Stimulated activated CD8-positive, alpha-beta memory T cell treated with anti-CD3 and anti-CD28 coated beads, Interleukin-4, amount 100 ng/mL, for 1 hour (primary cell): ENCODE results near the gene UBB.
"Not testable (repeated sequence)": the region's sequence is repeated elsewhere in the genome, so short reads cannot be mapped to it uniquely, and the experiment has no call there.

ENCODE experiments used
- DNase-seq, 2 donors: peaks; one replicate each; pipeline ENCODE4 v3.0.0-alpha.2; 2020; ENCODE audit warnings: low read depth in 2 of 2, low spot score in 1 of 2

The UBB gene

GRCh38 chr17:16374146-16374938, 6.5 kb upstream of the UBB start:
- no peak for DNase-seq

GRCh38 chr17:16377941-16378341, 3.0 kb upstream of the UBB start:
- no peak for DNase-seq

- no peak for DNase-seq
Measured at GRCh38 chr17:16378636-16379282, 2.1 kb upstream of the UBB start.

- no peak for DNase-seq
Measured at GRCh38 chr17:16379654-16380053, 1.2 kb upstream of the UBB start.

GRCh38 chr17:16381496-16381820, 567 bp downstream of the UBB start:
- no peak for DNase-seq

- DNase-seq, result no peak
Measured at GRCh38 chr17:16383216-16383615, 2.3 kb downstream of the UBB start.

- no peak for DNase-seq
Measured at GRCh38 chr17:16383772-16384287, 2.9 kb downstream of the UBB start.

GRCh38 chr17:16384557-16384956, 3.7 kb downstream of the UBB start:
- DNase-seq, result no peak

- not testable (repeated sequence) for DNase-seq
Measured at GRCh38 chr17:16386126-16386507, 5.2 kb downstream of the UBB start.

- no peak for DNase-seq
Measured at GRCh38 chr17:16391451-16391850, 10.6 kb downstream of the UBB start.

GRCh38 chr17:16392491-16392890, 11.6 kb downstream of the UBB start:
- DNase-seq, result not testable (repeated sequence)

- not testable (repeated sequence) for DNase-seq
Measured at GRCh38 chr17:16395887-16396286, 15.0 kb downstream of the UBB start.

- DNase-seq, result not testable (repeated sequence)
Measured at GRCh38 chr17:16396693-16397092, 15.8 kb downstream of the UBB start.

- no peak for DNase-seq
Measured at GRCh38 chr17:16398270-16399267, 17.7 kb downstream of the UBB start.

- not testable (repeated sequence) for DNase-seq
Measured at GRCh38 chr17:16403847-16404246, 23.0 kb downstream of the UBB start.

- no peak for DNase-seq
Measured at GRCh38 chr17:16406742-16407674, 26.1 kb downstream of the UBB start.

GRCh38 chr17:16407911-16408588, 27.2 kb downstream of the UBB start:
- no peak for DNase-seq

- peak in 1 of 2 donors; percentile 19 for DNase-seq
Measured at GRCh38 chr17:16415031-16415924, 34.4 kb downstream of the UBB start, which contains the start of gene TRPV2. Gene TRPV2 (plus strand): TSS chr17:16415571. CDS start chr17:16417669, 2,098 bp downstream.

GRCh38 chr17:16417399-16417798, 36.5 kb downstream of the UBB start:
- no peak for DNase-seq
